GM23338 (cell line): ENCODE results near the gene PARD6B. TPM values are rescaled to one million over a fixed set of nuclear protein-coding genes. Genes with fewer than 3 reads are reported as not detected.

Experiments used
- ATAC-seq: fragments of 200-7000 bp; cut with Tn5 transposase; 3 replicates; pipeline ENCODE4 v1.9.1; 2020
- DNase-seq: peaks from one replicate; pipeline ENCODE4 v3.0.0-alpha.2; 2015; ENCODE audit warnings: low spot score
- H2AFZ ChIP-seq: fragments of 200-600 bp; sonication (generic); 2 replicates; pipeline ENCODE4 v1.8.0; 2016; ENCODE audit warnings: antibody characterized with exemption, mild to moderate bottlenecking, moderate library complexity
- H3F3A ChIP-seq: fragments of 200-600 bp; sonication (generic); replicated peaks from 2 replicates; pipeline ENCODE4 v1.8.0; 2017; ENCODE audit warnings: antibody characterized with exemption, mixed run types, low read depth
- H3K27ac ChIP-seq: fragments of 200-600 bp; sonication (generic); 2 replicates; pipeline ENCODE4 v1.6.1; 2016; ENCODE audit warnings: low read depth
- H3K27me3 ChIP-seq: fragments of 200-600 bp; sonication (generic); 2 replicates; pipeline ENCODE4 v1.8.0; 2016; ENCODE audit warnings: mild to moderate bottlenecking, mixed run types, moderate library complexity; ENCODE audit not compliant: insufficient read depth
- H3K36me3 ChIP-seq: fragments of 200-600 bp; sonication (generic); 2 replicates; pipeline ENCODE4 v1.8.0; 2016; ENCODE audit warnings: mild to moderate bottlenecking; ENCODE audit not compliant: insufficient read depth
- H3K4me1 ChIP-seq: fragments of 200-600 bp; sonication (generic); 2 replicates; pipeline ENCODE4 v1.8.0; 2016; ENCODE audit warnings: mild to moderate bottlenecking, moderate library complexity; ENCODE audit not compliant: insufficient read depth
- H3K4me2 ChIP-seq: fragments of 200-600 bp; sonication (generic); 2 replicates; pipeline ENCODE4 v1.7.1; 2017; ENCODE audit warnings: mixed run types
- H3K4me3 ChIP-seq: fragments of 200-600 bp; sonication (generic); 2 replicates; pipeline ENCODE4 v1.6.1; 2016; ENCODE audit warnings: mixed run types
- H3K79me2 ChIP-seq: fragments of 200-600 bp; sonication (generic); replicated peaks from 2 replicates; pipeline ENCODE4 v1.8.0; 2017; ENCODE audit warnings: mild to moderate bottlenecking; ENCODE audit not compliant: insufficient read depth
- H3K9me2 ChIP-seq: fragments of 200-600 bp; sonication (generic); 2 replicates; pipeline ENCODE4 v1.8.0; 2017; ENCODE audit not compliant: insufficient read depth
- H4K20me1 ChIP-seq: fragments of 200-600 bp; sonication (generic); replicated peaks from 2 replicates; pipeline ENCODE4 v1.8.0; 2017; ENCODE audit warnings: mild to moderate bottlenecking; ENCODE audit not compliant: insufficient read depth
- H3K27ac Mint-ChIP-seq: 2 replicates; pipeline ENCODE4 v1.8.0; 2020; ENCODE audit warnings: inconsistent platforms, mild to moderate bottlenecking, moderate library complexity, mixed read lengths
- H3K27me3 Mint-ChIP-seq: 3 replicates; pipeline ENCODE4 v1.8.0; 2022; ENCODE audit warnings: low read depth, mild to moderate bottlenecking, moderate library complexity, mixed read lengths, inconsistent platforms; ENCODE audit not compliant: insufficient read depth, poor library complexity
- H3K36me3 Mint-ChIP-seq: 3 replicates; pipeline ENCODE4 v1.8.0; 2021; ENCODE audit warnings: low read depth, mild to moderate bottlenecking, inconsistent platforms, moderate library complexity, mixed read lengths
- H3K4me1 Mint-ChIP-seq: 3 replicates; pipeline ENCODE4 v1.8.0; 2020; ENCODE audit warnings: mild to moderate bottlenecking, inconsistent platforms, mixed read lengths
- H3K4me3 Mint-ChIP-seq: 3 replicates; pipeline ENCODE4 v1.8.0; 2021; ENCODE audit warnings: moderate library complexity, mild to moderate bottlenecking, inconsistent platforms, mixed read lengths
- H3K9me3 Mint-ChIP-seq: 3 replicates; pipeline ENCODE4 v1.8.0; 2020; ENCODE audit warnings: moderate library complexity, mild to moderate bottlenecking, inconsistent platforms, mixed read lengths
- CREB1 ChIP-seq: fragments of 250-450 bp; sonication (Bioruptor Pico); IDR thresholded peaks from 2 replicates; pipeline ENCODE4 v1.5.0; 2020; ENCODE audit warnings: low read depth, mild to moderate bottlenecking, moderate library complexity
- ETS1 ChIP-seq: IDR thresholded peaks from 2 replicates; pipeline ENCODE4 v1.6.1; 2016; ENCODE audit warnings: antibody characterized with exemption
- EZH2phosphoT487 ChIP-seq: fragments of 200-600 bp; sonication (generic); IDR thresholded peaks from one replicate; pipeline ENCODE4 v1.8.1; 2018; ENCODE audit warnings: antibody characterized with exemption; ENCODE audit not compliant: unreplicated experiment
- NANOG ChIP-seq: IDR thresholded peaks from 2 replicates; pipeline ENCODE4 v1.6.1; 2016; ENCODE audit warnings: antibody characterized with exemption, borderline replicate concordance
- POLR2AphosphoS5 ChIP-seq: IDR thresholded peaks from 2 replicates; pipeline ENCODE4 v1.6.1; 2016; ENCODE audit warnings: antibody characterized with exemption, low read depth
- ZNF114 ChIP-seq: fragments of 250-450 bp; sonication (Bioruptor Pico); IDR thresholded peaks from 2 replicates; pipeline ENCODE4 v1.5.0; 2020; ENCODE audit warnings: mild to moderate bottlenecking, moderate library complexity
- polyA plus RNA-seq: library from polyadenylated mRNA; unstranded; fragments of >200 nt; fragmentation: Nextera tagmentation; extraction: Ambion mirVana; gene quantifications from 2 replicates; pipeline ENCODE4 v1.2.1, GENCODE V29; 2016
- total RNA-seq: library from RNA; depleted of rRNA; stranded (reverse); fragments of >200 nt; shearing (Covaris generic); gene quantifications from 2 replicates; pipeline ENCODE4 v1.2.3, GENCODE V29; 2014
- TF ChIP-seq, protein P1 (sequence below), 2 experiments: fragments of 200-600 bp in 1 of 2; sonication (generic) in 1 of 2; conservative IDR thresholded peaks; 2 replicates each; pipeline versions ENCODE4 v1.5.1 to v1.6.1; 2016 to 2017; ENCODE audit warnings: antibody characterized with exemption in 2 of 2, low read depth in 2 of 2, mild to moderate bottlenecking in 2 of 2, moderate library complexity in 1 of 2
- TF ChIP-seq, protein P2 (sequence below): fragments of 250-450 bp; sonication (Bioruptor Pico); IDR thresholded peaks from 2 replicates; pipeline ENCODE4 v1.5.0; 2020; ENCODE audit warnings: mild to moderate bottlenecking, moderate library complexity

PARD6B gene
- total and polyA plus RNA-seq, 2 experiments from 2014 or later: 23.5 to 29.2 TPM

DNA sequence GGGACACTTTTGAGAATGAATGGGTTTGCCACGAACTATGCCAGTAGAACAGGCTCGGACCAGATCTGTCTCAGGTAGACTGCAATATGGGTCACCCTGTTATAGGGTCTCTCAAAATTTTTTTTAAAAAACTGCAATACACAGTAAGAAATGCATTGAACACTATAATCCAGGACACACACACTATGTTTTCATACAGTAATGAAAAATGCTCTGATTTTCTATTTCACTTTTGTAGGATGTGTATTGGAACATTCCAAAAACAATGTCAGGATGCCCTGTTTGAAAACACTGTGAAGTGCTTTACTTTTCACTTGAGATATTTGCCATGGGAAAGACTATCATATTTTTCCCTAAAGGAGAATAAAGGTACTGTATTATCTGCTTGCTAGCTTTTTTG lies 25.1 kb downstream of the PARD6B start:
- no peaks in the 10 kb centered on the region for H3K79me2 ChIP-seq
- H4K20me1 ChIP-seq: no peaks in the 10 kb centered on the region
- peaks cover 6% of the 10 kb centered on the region for H3K4me1 Mint-ChIP-seq
- H2AFZ ChIP-seq: no peak overlapping the region
- no peak overlapping the region for H3K27ac ChIP-seq
- no peak overlapping the region for H3K4me3 ChIP-seq
- 0 out of 2 replicates have a peak, but pooled peaks cover 3% of the 10 kb centered on the region for H3K4me1 ChIP-seq
- no peaks in the 10 kb centered on the region for H3K27me3 ChIP-seq
- no peaks in the 10 kb centered on the region for H3K9me2 ChIP-seq
- H3K4me3 Mint-ChIP-seq: no peak overlapping the region
- no peak overlapping the region for H3K4me2 ChIP-seq
- peaks cover 5% of the 10 kb centered on the region; the same call in 2 of the 3 replicates for H3K36me3 Mint-ChIP-seq
- no peak for ATAC-seq
- H3K36me3 ChIP-seq: no peaks in the 10 kb centered on the region
- H3K9me3 Mint-ChIP-seq: no peaks in the 10 kb centered on the region; the same call in 2 of the 3 replicates
- DNase-seq: no peak
- H3K27ac Mint-ChIP-seq: no peak overlapping the region
- peaks cover 6% of the 10 kb centered on the region for H3K27me3 Mint-ChIP-seq
- TF ChIP-seq ZNF114 (CRISPR knock-in tag) (no peak), POLR2AphosphoS5 (no peak)
- TF ChIP-seq, protein P1, sequence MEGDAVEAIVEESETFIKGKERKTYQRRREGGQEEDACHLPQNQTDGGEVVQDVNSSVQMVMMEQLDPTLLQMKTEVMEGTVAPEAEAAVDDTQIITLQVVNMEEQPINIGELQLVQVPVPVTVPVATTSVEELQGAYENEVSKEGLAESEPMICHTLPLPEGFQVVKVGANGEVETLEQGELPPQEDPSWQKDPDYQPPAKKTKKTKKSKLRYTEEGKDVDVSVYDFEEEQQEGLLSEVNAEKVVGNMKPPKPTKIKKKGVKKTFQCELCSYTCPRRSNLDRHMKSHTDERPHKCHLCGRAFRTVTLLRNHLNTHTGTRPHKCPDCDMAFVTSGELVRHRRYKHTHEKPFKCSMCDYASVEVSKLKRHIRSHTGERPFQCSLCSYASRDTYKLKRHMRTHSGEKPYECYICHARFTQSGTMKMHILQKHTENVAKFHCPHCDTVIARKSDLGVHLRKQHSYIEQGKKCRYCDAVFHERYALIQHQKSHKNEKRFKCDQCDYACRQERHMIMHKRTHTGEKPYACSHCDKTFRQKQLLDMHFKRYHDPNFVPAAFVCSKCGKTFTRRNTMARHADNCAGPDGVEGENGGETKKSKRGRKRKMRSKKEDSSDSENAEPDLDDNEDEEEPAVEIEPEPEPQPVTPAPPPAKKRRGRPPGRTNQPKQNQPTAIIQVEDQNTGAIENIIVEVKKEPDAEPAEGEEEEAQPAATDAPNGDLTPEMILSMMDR (conservative IDR thresholded peaks at IDR 0.05; ENCODE audit: low read depth in 2 of 2): no peak
- H3F3A ChIP-seq: no peaks in the 10 kb centered on the region

DNA sequence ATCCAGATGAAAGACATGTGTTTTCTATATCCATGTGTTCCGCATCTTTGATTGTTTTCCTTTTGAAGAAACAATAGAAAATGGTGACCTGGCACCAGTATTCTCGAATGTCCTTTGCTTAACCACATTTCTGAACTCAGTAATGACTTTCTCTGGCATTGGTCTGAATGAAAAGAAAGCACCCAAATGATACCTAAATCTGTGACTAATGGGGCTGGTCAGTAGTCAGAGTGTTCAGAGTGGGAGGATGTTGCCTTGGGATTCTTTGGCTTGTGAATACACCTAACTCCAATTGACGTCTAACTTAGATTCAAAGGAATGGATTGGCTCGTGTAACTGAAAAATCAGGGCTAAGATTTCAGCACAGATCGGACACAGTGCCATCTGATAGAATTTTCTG lies 27.1 kb downstream of the PARD6B start:
- no peak overlapping the region for H2AFZ ChIP-seq
- no peaks in the 10 kb centered on the region for H4K20me1 ChIP-seq
- H3K36me3 ChIP-seq: no peaks in the 10 kb centered on the region
- Mint-ChIP-seq H3K4me1 (peaks cover 10% of the 10 kb centered on the region), H3K27me3 (peaks cover 7% of the 10 kb centered on the region), H3K4me3 (no peak overlapping the region), H3K9me3 (no peaks in the 10 kb centered on the region; the same call in 2 of the 3 replicates), H3K36me3 (peaks cover 2% of the 10 kb centered on the region; the same call in 2 of the 3 replicates), H3K27ac (no peak overlapping the region)
- no peaks in the 10 kb centered on the region for H3K79me2 ChIP-seq
- H3K27me3 ChIP-seq: no peaks in the 10 kb centered on the region
- no peak for ATAC-seq
- no peak overlapping the region for H3K4me3 ChIP-seq
- H3K4me1 ChIP-seq: 0 out of 2 replicates have a peak, but pooled peaks cover 8% of the 10 kb centered on the region
- no peak overlapping the region for H3K4me2 ChIP-seq
- no peaks in the 10 kb centered on the region for H3K9me2 ChIP-seq
- no peak overlapping the region for H3K27ac ChIP-seq
- H3F3A ChIP-seq: no peaks in the 10 kb centered on the region
- no peak for DNase-seq
- TF ChIP-seq ZNF114 (CRISPR knock-in tag) (no peak), ETS1 (no peak), NANOG (no peak), CREB1 (no peak), EZH2phosphoT487 (no peak)
- TF ChIP-seq, protein P2, sequence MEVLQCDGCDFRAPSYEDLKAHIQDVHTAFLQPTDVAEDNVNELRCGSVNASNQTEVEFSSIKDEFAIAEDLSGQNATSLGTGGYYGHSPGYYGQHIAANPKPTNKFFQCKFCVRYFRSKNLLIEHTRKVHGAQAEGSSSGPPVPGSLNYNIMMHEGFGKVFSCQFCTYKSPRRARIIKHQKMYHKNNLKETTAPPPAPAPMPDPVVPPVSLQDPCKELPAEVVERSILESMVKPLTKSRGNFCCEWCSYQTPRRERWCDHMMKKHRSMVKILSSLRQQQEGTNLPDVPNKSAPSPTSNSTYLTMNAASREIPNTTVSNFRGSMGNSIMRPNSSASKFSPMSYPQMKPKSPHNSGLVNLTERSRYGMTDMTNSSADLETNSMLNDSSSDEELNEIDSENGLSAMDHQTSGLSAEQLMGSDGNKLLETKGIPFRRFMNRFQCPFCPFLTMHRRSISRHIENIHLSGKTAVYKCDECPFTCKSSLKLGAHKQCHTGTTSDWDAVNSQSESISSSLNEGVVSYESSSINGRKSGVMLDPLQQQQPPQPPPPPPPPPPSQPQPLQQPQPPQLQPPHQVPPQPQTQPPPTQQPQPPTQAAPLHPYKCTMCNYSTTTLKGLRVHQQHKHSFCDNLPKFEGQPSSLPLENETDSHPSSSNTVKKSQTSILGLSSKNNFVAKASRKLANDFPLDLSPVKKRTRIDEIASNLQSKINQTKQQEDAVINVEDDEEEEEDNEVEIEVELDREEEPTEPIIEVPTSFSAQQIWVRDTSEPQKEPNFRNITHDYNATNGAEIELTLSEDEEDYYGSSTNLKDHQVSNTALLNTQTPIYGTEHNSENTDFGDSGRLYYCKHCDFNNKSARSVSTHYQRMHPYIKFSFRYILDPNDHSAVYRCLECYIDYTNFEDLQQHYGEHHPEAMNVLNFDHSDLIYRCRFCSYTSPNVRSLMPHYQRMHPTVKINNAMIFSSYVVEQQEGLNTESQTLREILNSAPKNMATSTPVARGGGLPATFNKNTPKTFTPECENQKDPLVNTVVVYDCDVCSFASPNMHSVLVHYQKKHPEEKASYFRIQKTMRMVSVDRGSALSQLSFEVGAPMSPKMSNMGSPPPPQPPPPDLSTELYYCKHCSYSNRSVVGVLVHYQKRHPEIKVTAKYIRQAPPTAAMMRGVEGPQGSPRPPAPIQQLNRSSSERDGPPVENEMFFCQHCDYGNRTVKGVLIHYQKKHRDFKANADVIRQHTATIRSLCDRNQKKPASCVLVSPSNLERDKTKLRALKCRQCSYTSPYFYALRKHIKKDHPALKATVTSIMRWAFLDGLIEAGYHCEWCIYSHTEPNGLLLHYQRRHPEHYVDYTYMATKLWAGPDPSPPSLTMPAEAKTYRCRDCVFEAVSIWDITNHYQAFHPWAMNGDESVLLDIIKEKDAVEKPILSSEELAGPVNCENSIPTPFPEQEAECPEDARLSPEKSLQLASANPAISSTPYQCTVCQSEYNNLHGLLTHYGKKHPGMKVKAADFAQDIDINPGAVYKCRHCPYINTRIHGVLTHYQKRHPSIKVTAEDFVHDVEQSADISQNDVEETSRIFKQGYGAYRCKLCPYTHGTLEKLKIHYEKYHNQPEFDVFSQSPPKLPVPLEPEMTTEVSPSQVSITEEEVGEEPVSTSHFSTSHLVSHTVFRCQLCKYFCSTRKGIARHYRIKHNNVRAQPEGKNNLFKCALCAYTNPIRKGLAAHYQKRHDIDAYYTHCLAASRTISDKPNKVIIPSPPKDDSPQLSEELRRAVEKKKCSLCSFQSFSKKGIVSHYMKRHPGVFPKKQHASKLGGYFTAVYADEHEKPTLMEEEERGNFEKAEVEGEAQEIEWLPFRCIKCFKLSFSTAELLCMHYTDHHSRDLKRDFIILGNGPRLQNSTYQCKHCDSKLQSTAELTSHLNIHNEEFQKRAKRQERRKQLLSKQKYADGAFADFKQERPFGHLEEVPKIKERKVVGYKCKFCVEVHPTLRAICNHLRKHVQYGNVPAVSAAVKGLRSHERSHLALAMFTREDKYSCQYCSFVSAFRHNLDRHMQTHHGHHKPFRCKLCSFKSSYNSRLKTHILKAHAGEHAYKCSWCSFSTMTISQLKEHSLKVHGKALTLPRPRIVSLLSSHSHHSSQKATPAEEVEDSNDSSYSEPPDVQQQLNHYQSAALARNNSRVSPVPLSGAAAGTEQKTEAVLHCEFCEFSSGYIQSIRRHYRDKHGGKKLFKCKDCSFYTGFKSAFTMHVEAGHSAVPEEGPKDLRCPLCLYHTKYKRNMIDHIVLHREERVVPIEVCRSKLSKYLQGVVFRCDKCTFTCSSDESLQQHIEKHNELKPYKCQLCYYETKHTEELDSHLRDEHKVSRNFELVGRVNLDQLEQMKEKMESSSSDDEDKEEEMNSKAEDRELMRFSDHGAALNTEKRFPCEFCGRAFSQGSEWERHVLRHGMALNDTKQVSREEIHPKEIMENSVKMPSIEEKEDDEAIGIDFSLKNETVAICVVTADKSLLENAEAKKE: no peak
